ENCODE results near the gene LIME1. TPM values are rescaled to one million over a fixed set of nuclear protein-coding genes. Genes with fewer than 3 reads are reported as not detected.
"Not testable (repeated sequence)": the region's sequence is repeated elsewhere in the genome, so short reads cannot be mapped to it uniquely, and the experiment has no call there.

Gene LIME1
- total RNA-seq, 1 experiment from 2014 or later, result 15.1 TPM

DNA sequence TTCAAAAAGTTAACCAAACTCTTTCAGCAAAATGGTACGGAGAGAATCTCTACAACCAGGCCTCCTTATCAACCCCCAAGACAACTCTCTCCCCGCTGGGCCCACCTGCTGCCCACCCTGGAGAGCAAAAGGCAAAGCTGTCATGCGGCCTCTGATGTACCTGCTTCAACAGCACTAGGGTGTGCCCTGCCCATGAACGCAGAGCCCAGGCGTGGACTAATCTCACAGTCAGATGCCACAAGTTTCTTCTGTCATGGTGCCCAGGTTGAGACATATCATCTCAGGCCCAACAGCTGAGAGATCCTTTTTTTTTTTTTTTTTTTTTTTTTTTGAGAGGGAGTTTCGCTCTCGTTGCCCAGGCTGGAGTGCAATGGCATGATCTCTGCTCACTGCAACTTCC lies 29.4 kb downstream of the LIME1 start:
- DNase-seq (ENCODE audit: low spot score), result no peak
- in situ Hi-C loops (cut with HindIII; ENCODE audit: low sequenced_read_pairs), result no loop called here

DNA sequence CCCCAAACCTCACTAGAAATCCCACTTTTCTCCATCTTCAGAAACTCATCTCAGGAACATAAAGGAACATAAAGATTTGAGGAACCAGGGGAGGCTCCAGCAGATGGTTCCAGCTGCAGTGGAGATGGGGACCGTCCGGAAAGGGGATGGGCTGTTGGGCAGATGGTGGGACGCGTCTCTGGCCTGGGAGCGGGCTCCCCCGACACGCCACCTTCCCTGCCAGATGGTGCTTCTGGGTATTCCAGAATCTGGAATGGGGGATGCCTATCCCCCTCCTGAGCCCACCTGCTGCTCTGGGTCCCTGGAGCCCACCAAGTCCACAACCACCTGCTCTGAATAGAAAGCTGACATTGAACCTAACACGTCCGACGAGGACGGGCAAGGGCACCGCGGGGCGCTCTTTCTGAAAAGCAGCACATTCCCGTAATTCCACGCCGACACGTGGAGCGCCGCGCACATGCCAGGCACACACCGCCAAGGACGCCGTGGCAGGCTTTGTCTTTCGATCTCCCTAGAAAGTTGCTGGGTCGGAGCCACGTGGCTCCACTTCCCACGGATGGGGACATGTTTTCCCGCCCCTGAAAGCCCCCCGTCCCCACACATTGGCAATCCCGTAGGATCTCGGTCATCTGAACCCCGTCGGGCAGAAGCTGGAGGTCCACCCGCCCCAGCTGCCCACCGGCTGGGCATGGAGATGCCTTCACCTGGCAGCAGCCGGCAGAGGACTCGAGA lies 30.4 kb downstream of the LIME1 start:
- in situ Hi-C loops (cut with HindIII; ENCODE audit: low sequenced_read_pairs), result no loop called here
- DNase-seq (ENCODE audit: low spot score), result no peak

DNA sequence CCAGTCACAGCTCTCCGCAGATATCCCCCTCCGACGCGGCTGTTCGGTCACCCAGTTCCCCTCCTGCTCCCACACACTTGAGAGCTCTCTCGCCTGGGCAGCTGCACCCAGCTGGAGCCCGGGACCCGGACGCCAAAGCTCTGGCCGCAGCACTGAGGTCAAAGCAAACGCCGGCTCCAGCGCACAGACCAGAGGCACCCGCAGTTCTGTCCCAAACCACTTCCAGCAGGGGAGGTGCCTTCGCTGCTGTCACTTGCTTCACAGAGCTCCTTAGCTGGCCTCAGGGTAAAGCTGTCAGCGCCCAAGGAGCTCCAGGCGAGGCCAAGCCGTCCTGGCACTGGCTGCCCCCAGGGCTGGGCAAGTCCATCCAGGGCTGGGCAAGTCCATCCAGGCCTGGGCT lies 31.0 kb downstream of the LIME1 start:
- peak; percentile 53 for DNase-seq (ENCODE audit: low spot score)
- in situ Hi-C loops (cut with HindIII; ENCODE audit: low sequenced_read_pairs), result no loop called here

DNA sequence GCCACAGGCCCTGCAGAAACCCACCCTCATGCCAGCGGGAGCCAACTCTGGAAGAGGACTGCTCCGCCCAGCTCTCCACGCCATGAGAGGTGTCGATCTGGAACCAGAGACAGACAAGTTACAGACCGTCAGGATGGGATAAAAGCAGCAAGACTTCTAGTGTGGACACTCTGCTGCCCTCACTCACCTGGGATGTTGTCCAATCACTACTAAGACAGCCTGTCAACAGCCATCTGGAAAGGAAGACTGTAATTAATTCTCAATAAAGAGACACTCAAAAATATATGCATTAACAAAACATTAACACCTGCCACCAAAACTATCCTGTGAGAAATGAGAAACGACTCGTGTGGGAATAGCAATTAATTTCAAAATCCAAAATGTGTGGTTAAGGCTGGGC lies 31.4 kb downstream of the LIME1 start:
- DNase-seq (ENCODE audit: low spot score), result peak; percentile 75
- in situ Hi-C loops (cut with HindIII; ENCODE audit: low sequenced_read_pairs), result no loop called here

DNA sequence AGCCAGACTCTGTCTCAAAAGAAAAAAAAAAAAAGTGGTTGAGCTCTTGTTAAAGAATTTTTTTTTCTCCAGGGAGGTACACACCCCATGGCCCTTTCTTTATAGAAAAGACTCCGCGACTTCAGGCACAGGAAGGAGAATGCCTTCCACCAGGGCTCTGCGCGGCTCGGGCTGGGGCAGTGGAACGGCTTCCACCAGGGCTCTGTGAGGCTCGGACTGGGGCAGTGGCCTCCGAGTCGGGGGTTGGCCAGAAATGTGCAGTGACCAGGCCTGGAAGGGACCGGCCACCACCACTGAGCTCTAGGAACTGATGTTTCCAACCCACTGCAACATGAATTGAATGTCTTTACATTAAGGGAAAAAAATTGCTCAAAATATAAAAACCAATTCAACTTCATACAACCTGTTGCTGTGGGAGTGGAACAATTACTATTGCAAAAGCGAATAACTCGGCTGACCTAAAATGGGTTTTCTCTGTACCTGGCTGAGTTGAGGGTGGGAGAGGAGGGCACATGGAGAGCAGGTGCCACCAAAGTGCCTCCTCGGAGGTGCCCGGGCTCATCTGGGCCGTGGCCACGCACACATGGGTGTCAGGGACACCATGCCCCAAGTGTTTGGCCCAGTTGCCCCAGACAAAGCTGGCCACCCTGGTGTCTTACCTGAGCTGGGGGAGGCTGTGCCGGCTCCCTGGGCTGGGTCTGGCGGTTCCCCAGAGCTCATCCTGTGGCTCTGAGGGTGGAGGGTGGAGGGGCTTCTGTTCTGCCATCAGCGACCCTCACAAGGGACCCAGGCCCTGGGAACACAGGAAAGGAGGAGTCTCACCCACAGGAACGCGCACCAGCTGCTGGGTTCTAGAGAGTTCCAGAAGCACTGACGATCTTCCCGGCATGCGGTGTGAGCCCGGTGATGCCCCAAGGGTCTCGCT lies 32.4 kb downstream of the LIME1 start:
- no peak for DNase-seq (ENCODE audit: low spot score)
- in situ Hi-C loops (cut with HindIII; ENCODE audit: low sequenced_read_pairs), result no loop called here

DNA sequence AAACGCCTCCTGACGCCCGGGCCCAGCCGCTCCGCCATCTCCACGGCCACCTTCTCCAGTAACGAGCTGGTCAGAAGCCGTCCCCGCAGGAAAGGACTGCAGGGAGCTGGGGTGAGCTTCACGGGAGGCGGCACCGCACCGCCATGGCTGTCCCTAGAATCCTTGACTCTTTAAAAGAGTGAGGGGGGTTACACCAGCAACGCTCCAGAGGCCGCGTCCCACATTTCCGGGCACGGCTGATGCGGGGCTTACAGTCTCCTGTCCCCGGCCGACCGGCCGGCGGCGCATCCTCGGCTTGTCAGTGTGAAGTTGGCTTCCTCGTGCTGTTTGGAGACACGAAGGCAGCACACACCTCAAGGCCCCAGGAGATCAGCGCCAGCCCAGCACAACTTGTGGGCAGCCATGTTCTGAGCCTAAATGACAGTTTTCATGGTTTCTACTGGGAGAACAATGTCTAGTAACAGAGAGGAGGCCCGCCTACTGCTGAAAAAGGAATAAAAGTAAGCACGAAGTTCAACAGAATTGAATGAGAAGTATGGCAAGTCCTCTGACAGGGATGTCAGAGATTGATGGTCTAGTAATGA lies 33.5 kb downstream of the LIME1 start:
- in situ Hi-C loops (cut with HindIII; ENCODE audit: low sequenced_read_pairs), result no loop called here
- DNase-seq (ENCODE audit: low spot score), result peak; percentile 42

DNA sequence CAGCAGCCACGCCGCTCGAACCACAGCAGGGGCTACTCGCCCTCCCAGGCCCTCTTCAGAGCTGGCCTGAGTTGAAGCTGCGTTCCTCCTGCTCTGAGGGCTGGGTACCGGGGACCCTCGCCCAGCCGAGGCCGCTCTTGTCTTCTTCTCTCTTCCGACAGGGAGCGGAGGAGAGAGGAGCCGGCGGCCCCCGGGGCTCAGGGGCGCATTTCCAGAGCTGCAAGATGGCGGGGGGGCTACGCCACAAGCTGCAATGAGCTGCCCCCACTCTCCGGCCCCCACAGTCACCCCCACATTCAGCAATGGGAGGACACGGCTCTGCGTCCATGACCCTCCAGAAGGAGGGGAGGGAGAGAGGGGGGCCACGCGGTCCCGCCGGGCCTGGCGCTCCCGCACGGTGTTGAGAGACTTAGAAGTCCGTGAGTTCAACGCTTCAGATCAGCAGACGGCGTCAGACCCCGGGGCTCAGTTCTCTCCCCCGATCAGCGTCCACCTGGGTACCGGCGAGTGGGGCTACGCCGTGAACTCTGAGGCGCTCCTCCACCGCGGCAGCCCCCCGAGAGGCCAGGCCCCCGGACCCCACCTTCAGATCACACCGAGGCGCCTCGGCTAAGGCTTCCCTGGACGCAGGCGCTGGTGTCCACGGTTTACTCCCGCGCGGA lies 34.7 kb downstream of the LIME1 start:
- in situ Hi-C loops (cut with HindIII; ENCODE audit: low sequenced_read_pairs), result no loop called here

DNA sequence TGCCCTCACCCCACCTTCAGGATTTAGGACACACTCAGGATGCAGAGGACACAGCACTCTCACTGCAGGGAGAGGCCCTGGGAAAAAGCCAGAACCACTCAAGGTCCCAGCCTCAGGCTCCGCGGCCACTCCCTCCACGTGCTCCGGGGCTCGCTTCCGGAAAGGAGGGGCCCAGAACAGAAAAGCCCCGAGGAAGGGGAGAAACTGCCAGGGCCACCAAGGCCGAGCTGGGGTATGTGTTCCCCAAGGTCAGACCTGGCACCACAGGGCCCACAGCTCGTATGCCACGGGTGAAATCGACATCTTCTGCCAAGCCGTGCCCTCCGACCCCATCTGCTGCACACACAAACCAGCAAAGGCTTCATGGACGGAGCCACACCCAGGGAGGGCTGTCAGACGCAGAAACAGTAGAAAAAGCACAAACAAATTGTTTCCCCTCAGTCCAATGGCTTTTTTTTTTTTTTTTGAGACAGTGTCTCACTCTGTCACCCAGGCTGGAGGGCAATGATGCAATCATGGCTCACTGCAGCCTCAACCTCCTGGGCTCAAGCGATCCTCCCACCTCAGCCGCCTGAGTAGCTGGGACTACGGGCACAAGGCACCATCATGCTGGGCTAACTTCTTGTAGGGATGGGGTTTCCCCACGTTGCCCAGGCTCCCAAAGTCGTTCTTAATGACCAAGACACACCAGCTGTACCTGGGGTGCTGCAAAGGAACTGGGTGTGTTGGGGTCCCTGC lies 36.5 kb downstream of the LIME1 start:
- peak; percentile 32 for DNase-seq (ENCODE audit: low spot score)
- in situ Hi-C loops (cut with HindIII; ENCODE audit: low sequenced_read_pairs), result no loop called here

More for the DNA sequence above, 34.7 kb downstream of the LIME1 start:
- no peak for DNase-seq (ENCODE audit: low spot score)

DNA sequence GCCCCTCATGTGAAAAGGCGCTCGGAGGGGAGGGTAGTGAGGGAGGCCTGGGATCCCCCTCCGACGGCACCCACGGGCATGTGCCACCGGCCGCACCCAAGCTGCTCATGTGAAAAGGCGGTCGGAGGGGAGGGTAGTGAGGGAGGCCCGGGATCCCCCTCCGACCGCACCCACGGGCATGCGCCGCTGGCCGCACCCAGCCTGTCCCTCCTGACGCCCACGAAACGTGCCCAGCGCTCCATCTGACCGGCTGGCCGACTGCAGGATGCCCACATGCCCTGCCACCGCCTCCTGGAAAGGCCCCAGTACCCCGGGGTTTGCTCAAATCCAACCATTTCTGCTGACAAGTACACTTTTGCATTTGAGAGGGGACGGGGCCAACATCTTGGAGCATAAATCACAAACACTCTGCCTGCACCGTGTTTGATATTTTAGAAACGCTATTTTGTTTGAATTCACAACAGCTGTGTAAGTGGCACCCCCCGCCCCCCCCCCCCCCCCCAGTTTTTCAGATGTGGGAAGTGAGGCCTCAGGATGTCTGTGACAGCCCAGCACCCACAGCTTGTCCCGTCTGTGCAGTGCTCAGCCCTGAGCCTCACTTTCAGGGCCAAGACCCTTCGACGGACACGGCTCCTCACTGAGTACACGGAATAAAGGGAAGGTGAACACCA lies 37.2 kb downstream of the LIME1 start:
- peak; percentile 46 for DNase-seq (ENCODE audit: low spot score)
- in situ Hi-C loops (cut with HindIII; ENCODE audit: low sequenced_read_pairs), result no loop called here

DNA sequence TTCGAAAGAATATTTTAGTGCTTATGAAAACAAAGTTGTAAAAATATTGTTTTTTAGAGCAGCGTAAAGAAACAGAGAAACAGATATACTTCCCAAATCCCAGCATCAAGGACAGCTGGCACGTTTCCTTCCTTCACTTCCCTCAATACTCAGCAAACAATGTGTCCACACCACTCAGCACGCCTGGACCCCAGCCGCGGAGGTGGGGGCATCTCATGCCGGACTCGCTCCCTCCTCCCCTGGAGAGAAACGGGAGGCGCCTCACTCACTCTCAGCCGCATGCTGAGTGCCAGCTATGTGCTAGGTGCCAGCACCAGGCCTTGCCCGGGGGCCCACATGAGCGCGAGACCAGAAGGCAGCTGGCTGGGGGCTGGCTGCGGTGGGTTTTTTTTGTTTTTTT lies 37.8 kb downstream of the LIME1 start:
- in situ Hi-C loops (cut with HindIII; ENCODE audit: low sequenced_read_pairs), result no loop called here
- peak; percentile 48 for DNase-seq (ENCODE audit: low spot score)

DNA sequence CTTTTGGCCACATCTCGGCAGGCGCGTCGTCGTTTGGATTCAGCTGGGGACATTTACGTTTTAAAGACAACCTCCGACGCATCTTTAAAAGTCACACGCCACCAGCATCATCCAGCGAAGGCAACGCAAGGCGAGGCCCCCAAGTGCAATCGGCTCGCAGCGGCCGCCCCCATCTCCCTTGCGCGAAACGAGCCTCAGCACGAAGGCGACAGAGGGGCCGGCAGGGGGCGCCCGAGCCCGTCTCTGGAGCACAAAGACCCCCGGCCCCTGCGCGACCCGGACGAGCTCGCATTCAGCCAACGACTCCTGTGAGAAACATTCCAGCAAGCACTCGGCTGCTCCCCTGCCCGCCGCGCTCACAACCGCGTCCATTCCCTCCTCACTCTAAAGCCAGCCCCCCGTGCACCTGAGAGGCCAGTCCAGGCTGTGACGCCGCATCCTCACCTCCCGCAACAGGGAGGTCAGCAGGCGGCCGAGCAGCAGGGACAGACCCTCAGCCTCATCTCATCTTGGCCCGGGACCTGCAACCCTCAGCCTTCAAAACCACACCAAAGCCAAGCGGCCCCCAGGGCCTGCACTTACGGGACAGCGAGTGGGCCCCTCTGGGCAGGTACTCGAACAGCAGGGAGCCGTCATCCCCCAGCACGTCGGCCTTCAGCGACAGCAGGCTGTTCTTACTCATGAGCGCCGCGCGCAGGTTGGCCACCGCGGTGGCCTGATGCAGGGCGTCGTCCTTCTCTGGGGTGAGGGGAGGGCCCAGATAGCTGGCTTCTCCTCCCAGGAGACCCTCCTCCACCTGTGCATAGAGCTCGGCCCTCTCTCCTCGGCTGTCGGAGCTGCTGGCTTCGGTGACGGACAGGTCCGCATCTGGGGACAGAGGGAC lies 38.9 kb downstream of the LIME1 start:
- peak; percentile 63 for DNase-seq (ENCODE audit: low spot score)
- in situ Hi-C loops (cut with HindIII; ENCODE audit: low sequenced_read_pairs), result no loop called here

DNA sequence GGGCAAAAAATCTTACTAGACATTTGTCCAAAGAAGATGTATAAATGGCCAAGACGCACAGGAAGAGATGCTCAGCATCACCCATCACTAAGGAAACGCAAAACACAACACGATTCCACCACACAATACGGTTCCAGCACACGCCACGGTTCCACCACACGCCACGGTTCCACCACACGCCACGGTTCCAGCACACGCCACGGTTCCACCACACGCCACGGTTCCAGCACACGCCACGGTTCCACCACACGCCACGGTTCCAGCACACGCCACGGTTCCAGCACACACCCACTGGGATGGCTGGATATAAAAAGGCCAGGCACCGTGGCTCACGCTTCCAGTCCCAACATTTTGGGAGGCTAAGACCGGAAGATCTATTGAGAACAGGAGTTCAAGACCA lies 40.4 kb downstream of the LIME1 start:
- in situ Hi-C loops (cut with HindIII; ENCODE audit: low sequenced_read_pairs); DNase-seq (ENCODE audit: low spot score): not testable (repeated sequence)

DNA sequence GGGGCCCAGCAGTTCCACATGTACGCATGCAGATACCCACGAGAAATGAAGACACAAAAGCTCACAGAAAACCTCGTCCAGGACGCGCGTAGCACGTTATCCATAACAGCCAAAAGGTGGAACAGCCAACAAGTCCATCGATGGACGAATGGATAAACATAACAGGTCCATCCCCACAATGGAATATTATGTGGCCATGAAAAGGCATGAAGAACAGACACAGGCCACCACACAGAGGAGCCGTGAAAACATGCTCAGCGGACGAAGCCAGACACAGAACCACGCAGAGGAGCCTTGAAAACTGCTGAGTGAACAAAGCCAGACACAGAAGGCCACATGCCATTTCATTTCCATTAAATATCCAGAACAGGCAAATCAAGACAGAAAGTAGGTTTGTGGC lies 41.1 kb downstream of the LIME1 start:
- no peak for DNase-seq (ENCODE audit: low spot score)
- in situ Hi-C loops (cut with HindIII; ENCODE audit: low sequenced_read_pairs), result no loop called here

DNA sequence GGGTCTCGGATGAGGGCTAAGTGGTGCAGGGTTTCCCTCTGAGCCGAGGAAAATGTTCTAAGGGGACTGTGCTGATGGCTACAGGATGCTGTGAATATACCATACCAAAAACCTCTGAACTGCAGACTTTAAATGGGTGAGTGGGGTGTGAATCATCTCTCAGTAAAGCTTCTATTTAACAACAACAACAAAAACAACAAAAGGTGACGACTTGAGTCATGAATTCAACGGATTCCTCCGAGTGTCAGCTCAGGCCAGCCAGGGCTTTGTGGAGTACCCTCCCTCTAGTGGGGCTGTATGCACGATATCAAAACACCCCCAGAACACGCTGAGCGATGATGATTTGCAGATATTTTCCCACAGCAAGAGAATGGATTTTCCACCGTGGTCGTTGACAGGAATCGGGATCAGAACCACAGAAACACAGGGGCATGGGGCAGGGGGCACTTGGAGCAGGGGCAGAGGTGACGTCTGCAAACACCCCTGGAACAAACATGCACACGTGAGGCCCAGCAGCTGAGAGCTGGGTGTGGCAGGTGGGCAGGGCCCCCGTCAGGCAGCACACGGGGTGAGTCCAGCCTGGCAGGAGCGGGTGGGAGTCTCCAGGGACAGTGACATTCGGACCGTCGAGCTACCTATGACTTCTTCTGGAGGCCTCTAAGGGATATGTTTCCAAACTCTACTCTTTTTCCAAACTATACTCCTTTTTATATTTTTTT lies 41.7 kb downstream of the LIME1 start:
- DNase-seq (ENCODE audit: low spot score), result no peak
- in situ Hi-C loops (cut with HindIII; ENCODE audit: low sequenced_read_pairs), result no loop called here

DNA sequence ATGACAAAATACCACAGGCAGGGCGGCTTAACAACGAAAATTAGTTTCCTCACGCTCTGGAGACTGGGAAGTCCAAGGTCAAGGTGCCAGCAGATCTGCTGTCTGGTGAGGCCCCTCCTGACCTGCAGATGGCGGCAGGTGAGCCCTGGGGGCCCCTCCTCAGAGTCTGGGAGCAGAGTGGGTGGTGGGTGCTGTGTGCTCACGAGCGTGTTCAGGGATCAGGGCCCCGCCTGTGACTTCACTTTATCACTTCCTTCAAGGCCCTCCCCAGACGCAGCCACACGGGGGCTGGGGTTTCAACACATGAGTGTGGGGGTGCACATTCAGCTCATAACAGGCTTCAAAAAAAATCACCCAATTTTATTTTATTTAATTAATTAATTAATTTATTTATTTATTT lies 42.4 kb downstream of the LIME1 start:
- DNase-seq (ENCODE audit: low spot score), result no peak
- in situ Hi-C loops (cut with HindIII; ENCODE audit: low sequenced_read_pairs), result no loop called here

DNA sequence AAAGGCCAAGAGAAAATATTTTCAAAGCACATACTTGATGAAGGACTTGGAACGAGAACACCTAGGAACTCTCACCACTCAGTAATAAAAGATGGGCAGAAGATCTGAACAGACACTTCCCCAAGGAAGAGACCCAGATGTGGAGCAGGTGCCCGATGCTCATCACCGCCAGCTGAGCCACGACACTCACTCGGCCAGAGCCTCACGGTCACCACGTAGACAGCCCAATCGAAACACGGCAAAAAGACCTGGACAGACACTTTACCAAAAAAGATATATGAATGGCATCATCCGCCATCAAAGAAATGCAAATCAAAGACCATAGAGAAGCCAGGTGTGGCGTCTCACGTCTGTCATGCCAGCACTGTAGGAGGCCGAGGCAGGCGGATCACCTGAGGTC lies 44.7 kb downstream of the LIME1 start:
- in situ Hi-C loops (cut with HindIII; ENCODE audit: low sequenced_read_pairs), result loop anchor here (10.0 kb wide), 1 partner anchor 56 kb away; no protein-coding TSS in a partner anchor
- DNase-seq (ENCODE audit: low spot score), result no peak

DNA sequence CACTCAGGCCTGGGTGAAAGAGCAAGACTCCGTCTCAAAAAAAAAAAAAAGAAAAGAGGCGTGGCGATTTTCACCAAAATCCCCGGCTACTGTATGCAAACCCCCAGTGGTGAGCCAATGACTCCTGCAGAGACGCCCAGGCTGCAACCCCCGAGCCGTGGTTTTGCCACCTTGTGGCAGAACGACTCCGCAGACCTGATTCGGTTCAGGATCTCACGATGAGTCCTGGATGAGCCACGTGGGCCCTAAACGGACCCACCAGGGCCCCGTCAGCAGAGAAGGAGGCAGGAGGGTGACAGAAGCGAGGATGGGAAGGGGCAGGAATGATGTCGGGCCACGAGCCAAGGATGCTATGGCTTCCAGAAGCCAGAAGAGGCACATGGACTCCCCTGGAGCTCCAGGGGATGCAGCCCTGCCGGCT lies 45.6 kb downstream of the LIME1 start:
- DNase-seq (ENCODE audit: low spot score), result peak; percentile 56
- in situ Hi-C loops (cut with HindIII; ENCODE audit: low sequenced_read_pairs), result loop anchor here (10.0 kb wide), 1 partner anchor 57 kb away; no protein-coding TSS in a partner anchor
